Measurements from ENCODE around the gene FGD5.

DNA sequence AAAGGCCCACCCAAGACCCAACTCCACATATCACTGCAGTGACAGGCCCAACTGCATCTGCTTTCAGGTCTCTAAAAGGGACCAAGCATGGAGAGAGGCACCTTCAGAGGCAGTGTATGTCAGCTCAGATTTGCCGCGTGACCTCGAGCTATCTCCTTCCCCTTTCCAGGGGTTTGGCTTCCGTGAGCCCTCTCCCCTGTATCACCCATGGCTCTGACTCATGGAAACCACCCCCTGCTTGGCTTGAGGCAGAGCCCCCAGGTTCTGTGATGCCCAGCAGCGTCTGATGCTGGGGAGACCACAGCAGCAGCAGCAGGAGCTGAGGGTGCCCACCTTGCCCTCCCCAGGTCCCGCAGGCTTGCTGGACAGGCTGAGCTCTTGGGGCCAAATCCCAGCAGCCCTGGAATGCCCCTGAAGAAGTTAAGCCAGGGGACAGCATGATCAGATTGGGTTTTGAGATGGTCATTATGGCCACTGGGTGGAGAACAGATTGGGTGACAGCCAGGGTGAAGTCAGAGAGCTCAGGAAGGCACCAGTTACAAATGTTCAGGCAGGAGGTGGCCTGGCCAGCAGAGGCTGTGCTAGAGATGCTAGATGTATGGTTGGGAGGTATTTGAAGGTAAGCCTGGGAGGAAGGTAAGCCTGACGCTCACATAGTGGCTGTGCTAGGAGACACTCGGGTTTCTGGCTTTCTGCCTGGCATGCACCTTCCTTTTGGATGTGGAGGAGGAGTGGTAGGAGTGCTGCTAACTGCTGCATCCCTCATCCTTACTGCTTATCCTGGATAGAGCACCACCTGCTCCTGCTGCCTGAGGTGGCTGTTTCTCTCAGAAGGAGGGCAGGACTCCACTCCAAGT lies 42.9 kb downstream of the FGD5 start:
- TF ChIP-seq, protein P1, sequence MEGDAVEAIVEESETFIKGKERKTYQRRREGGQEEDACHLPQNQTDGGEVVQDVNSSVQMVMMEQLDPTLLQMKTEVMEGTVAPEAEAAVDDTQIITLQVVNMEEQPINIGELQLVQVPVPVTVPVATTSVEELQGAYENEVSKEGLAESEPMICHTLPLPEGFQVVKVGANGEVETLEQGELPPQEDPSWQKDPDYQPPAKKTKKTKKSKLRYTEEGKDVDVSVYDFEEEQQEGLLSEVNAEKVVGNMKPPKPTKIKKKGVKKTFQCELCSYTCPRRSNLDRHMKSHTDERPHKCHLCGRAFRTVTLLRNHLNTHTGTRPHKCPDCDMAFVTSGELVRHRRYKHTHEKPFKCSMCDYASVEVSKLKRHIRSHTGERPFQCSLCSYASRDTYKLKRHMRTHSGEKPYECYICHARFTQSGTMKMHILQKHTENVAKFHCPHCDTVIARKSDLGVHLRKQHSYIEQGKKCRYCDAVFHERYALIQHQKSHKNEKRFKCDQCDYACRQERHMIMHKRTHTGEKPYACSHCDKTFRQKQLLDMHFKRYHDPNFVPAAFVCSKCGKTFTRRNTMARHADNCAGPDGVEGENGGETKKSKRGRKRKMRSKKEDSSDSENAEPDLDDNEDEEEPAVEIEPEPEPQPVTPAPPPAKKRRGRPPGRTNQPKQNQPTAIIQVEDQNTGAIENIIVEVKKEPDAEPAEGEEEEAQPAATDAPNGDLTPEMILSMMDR (conservative IDR thresholded peaks at IDR 0.05; ENCODE audit: low read depth in 2 of 2), result no peak
- TF ChIP-seq EZH2 (IDR thresholded peaks at IDR 0.05; ENCODE audit: low read depth, unreplicated experiment) (no peak), POLR2AphosphoS5 (IDR thresholded peaks at IDR 0.05; ENCODE audit: low read depth) (no peak), CREB1 (CRISPR knock-in tag; IDR thresholded peaks at IDR 0.05; ENCODE audit: low read depth) (no peak)
- TF ChIP-seq, protein P2, sequence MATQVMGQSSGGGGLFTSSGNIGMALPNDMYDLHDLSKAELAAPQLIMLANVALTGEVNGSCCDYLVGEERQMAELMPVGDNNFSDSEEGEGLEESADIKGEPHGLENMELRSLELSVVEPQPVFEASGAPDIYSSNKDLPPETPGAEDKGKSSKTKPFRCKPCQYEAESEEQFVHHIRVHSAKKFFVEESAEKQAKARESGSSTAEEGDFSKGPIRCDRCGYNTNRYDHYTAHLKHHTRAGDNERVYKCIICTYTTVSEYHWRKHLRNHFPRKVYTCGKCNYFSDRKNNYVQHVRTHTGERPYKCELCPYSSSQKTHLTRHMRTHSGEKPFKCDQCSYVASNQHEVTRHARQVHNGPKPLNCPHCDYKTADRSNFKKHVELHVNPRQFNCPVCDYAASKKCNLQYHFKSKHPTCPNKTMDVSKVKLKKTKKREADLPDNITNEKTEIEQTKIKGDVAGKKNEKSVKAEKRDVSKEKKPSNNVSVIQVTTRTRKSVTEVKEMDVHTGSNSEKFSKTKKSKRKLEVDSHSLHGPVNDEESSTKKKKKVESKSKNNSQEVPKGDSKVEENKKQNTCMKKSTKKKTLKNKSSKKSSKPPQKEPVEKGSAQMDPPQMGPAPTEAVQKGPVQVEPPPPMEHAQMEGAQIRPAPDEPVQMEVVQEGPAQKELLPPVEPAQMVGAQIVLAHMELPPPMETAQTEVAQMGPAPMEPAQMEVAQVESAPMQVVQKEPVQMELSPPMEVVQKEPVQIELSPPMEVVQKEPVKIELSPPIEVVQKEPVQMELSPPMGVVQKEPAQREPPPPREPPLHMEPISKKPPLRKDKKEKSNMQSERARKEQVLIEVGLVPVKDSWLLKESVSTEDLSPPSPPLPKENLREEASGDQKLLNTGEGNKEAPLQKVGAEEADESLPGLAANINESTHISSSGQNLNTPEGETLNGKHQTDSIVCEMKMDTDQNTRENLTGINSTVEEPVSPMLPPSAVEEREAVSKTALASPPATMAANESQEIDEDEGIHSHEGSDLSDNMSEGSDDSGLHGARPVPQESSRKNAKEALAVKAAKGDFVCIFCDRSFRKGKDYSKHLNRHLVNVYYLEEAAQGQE (IDR thresholded peaks at IDR 0.05; ENCODE audit: unreplicated experiment), result no peak
